ENCODE measurements around the gene KIAA0319L.
"Not testable (repeated sequence)": the region's sequence is repeated elsewhere in the genome, so short reads cannot be mapped to it uniquely, and the experiment has no call there.

KIAA0319L gene

GRCh38 chr1:35557118-35557610 is at the start of gene KIAA0319L:
Gene KIAA0319L (minus strand): TSS chr1:35557403. CDS start chr1:35554491, 2,912 bp downstream.
- DNase-seq, result peak; percentile 99

GRCh38 chr1:35605867-35606182 is 48.6 kb upstream of the KIAA0319L start:
- no peak for DNase-seq

- no peak for DNase-seq
These were observed 48.1 kb upstream of the KIAA0319L start for GRCh38 chr1:35605071-35605866.

GRCh38 chr1:35603941-35604340 is 46.7 kb upstream of the KIAA0319L start:
- DNase-seq, result no peak

- DNase-seq, result no peak
These were observed 46.3 kb upstream of the KIAA0319L start for GRCh38 chr1:35603468-35603867.

GRCh38 chr1:35600593-35600992 is 43.4 kb upstream of the KIAA0319L start:
- no peak for DNase-seq

GRCh38 chr1:35599411-35599810 is 42.2 kb upstream of the KIAA0319L start:
- DNase-seq, result no peak

- no peak for DNase-seq
These were observed 41.7 kb upstream of the KIAA0319L start for GRCh38 chr1:35598895-35599294.

- no peak for DNase-seq
These were observed 40.7 kb upstream of the KIAA0319L start for GRCh38 chr1:35597870-35598269.

GRCh38 chr1:35595684-35596083 is 38.5 kb upstream of the KIAA0319L start:
- no peak for DNase-seq

- DNase-seq, result no peak
These were observed 37.0 kb upstream of the KIAA0319L start for GRCh38 chr1:35594005-35594760.

- no peak for DNase-seq
These were observed 36.0 kb upstream of the KIAA0319L start for GRCh38 chr1:35592991-35593769.

- DNase-seq, result no peak
These were observed 34.0 kb upstream of the KIAA0319L start for GRCh38 chr1:35591211-35591610.

- DNase-seq, result no peak
These were observed 33.4 kb upstream of the KIAA0319L start for GRCh38 chr1:35590476-35591040.

GRCh38 chr1:35589516-35590427 is 32.6 kb upstream of the KIAA0319L start:
- no peak for DNase-seq

GRCh38 chr1:35588197-35588910 is 31.2 kb upstream of the KIAA0319L start:
- no peak for DNase-seq

GRCh38 chr1:35587736-35588135 is 30.5 kb upstream of the KIAA0319L start:
- no peak for DNase-seq

GRCh38 chr1:35586808-35587207 is 29.6 kb upstream of the KIAA0319L start:
- DNase-seq, result no peak

GRCh38 chr1:35585805-35586204 is 28.6 kb upstream of the KIAA0319L start:
- not testable (repeated sequence) for DNase-seq

- no peak for DNase-seq
These were observed 28.1 kb upstream of the KIAA0319L start for GRCh38 chr1:35585281-35585680.

- not testable (repeated sequence) for DNase-seq
These were observed 24.4 kb upstream of the KIAA0319L start for GRCh38 chr1:35581621-35582020.
